CD4-positive, alpha-beta T cell treated with Interleukin-21 for 1 hour (primary cell): ENCODE measurements around the gene PRKACB.
"Not testable (repeated sequence)": the region's sequence is repeated elsewhere in the genome, so short reads cannot be mapped to it uniquely, and the experiment has no call there.

Experiments used
- DNase-seq: peaks from one replicate; pipeline ENCODE4 v3.0.0-alpha.2; 2020

The PRKACB gene

GRCh38 chr1:84272401-84272800 lies 128.3 kb downstream of the PRKACB start:
- DNase-seq, result no peak

- no peak for DNase-seq
Measured at GRCh38 chr1:84277343-84278059, 133.4 kb downstream of the PRKACB start.

- DNase-seq, result no peak
Measured at GRCh38 chr1:84278905-84279304, 134.8 kb downstream of the PRKACB start.

GRCh38 chr1:84280912-84281311 lies 136.8 kb downstream of the PRKACB start:
- DNase-seq, result no peak

GRCh38 chr1:84282780-84283333 lies 138.8 kb downstream of the PRKACB start:
- no peak for DNase-seq

GRCh38 chr1:84283381-84283780 lies 139.3 kb downstream of the PRKACB start:
- DNase-seq, result no peak

GRCh38 chr1:84286071-84286470 lies 142.0 kb downstream of the PRKACB start:
- no peak for DNase-seq

GRCh38 chr1:84287389-84287788 lies 143.3 kb downstream of the PRKACB start:
- DNase-seq, result not testable (repeated sequence)
